Choroid plexus epithelial cell (primary cell): ENCODE measurements around the gene LTK.

Experiments used
- DNase-seq: peaks from one replicate; pipeline ENCODE4 v3.0.0-alpha.2; 2010; ENCODE audit warnings: low read depth
- H3K4me3 ChIP-seq: 2 replicates; pipeline ENCODE4 v1.5.1; 2011; ENCODE audit warnings: low read depth, mild to moderate bottlenecking, control low read depth, low read length, moderate library complexity
- TF ChIP-seq, protein P1 (sequence below): conservative IDR thresholded peaks from 2 replicates; pipeline ENCODE4 v1.5.1; 2011; ENCODE audit warnings: low read depth, mild to moderate bottlenecking, control low read depth, inconsistent platforms, low read length, moderate library complexity

The LTK gene

DNA sequence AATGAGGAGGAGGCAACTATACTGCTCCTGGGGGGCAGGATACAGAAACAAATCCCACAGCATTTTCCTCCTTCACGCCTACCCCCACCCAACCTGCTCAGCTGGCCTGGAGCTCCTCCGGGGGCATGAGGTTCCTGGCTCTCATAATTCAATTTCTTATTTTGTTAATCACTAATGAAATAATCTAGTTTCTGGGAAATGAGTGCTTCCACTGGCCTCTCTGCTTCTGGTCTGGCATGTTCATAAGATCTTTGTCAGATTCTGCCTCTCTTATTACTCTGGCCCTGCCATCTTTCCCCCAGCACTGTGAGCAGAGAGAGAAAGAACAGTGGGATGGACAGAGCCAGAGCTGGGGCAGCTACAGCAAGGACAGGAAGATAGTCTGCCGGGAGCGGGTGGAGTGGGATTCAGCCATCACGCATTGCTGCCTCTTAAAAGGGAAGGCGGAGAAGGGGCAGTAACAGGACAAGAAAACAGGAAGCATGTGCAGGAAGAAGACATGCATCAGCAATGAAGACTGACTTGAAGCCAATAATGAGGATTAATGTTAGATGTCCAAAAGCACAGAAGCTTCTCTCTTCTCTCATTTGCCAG lies 16.8 kb upstream of the LTK start:
- TF ChIP-seq, protein P1, sequence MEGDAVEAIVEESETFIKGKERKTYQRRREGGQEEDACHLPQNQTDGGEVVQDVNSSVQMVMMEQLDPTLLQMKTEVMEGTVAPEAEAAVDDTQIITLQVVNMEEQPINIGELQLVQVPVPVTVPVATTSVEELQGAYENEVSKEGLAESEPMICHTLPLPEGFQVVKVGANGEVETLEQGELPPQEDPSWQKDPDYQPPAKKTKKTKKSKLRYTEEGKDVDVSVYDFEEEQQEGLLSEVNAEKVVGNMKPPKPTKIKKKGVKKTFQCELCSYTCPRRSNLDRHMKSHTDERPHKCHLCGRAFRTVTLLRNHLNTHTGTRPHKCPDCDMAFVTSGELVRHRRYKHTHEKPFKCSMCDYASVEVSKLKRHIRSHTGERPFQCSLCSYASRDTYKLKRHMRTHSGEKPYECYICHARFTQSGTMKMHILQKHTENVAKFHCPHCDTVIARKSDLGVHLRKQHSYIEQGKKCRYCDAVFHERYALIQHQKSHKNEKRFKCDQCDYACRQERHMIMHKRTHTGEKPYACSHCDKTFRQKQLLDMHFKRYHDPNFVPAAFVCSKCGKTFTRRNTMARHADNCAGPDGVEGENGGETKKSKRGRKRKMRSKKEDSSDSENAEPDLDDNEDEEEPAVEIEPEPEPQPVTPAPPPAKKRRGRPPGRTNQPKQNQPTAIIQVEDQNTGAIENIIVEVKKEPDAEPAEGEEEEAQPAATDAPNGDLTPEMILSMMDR, result no peak
- H3K4me3 ChIP-seq, result no peak overlapping the region
- DNase-seq, result no peak

DNA sequence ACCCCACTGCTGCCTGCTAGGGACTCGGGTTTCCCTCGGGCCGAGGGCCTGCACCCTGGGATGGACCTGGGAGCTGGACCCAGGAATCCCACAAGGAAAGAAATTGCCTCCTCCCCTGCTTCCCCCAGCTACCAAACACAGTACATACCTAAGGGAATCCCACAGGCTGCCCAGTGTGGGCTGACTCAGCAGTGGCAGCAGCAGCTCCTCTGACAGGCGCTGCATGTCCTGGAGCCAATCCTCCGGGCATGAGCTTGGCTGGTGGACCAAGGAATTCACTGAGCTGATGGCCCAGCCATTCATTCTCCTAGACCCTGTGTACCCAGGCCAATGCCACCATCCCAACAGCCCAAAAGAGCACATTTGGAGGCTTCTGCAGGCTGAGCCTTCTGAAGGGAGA lies 9.5 kb upstream of the LTK start:
- TF ChIP-seq, protein P1, result no peak
- peak; percentile 13 for DNase-seq
- no peak overlapping the region for H3K4me3 ChIP-seq

DNA sequence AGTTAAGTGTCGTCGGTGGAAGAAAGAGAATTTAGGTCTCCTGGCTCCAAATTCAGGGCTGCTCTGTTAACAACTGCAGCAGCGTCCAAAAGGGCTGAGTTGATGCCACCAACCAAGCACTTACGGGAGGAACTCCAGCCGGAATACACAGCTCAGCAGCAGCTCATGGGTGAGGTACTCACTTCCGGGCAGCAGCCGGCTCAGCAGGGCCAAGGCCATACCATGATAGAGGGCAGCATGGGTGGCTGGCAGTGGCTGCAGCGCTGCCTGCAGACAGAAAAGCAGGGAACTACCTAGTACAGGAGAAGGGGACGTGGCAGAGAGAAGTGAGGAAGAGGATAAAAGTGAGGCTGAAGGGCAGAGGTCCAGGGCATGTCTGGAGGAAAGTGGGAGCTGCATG lies 8.0 kb upstream of the LTK start:
- TF ChIP-seq, protein P1, result no peak
- no peak overlapping the region for H3K4me3 ChIP-seq
- no peak for DNase-seq

DNA sequence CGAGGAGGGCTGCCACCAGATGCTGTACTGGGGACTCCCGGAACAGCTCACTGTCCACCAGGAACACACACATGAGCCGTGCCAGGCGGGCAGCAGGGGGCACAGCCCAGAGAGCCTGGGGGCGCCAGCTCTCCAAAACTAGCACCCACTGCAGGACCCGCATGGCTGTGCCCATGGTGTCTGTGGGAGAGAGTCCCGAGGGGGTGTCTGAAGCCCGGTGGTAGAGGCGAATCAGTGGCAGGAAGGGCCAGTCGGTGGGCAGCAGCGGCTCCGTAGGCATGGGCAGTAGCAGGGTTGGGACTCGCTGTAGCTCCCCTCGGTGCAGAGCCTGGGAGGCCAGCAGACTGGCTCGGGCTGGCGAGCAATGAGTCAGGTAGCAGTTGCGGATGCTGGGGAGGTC lies 7.0 kb upstream of the LTK start:
- TF ChIP-seq, protein P1, result no peak
- no peak overlapping the region for H3K4me3 ChIP-seq
- no peak for DNase-seq

DNA sequence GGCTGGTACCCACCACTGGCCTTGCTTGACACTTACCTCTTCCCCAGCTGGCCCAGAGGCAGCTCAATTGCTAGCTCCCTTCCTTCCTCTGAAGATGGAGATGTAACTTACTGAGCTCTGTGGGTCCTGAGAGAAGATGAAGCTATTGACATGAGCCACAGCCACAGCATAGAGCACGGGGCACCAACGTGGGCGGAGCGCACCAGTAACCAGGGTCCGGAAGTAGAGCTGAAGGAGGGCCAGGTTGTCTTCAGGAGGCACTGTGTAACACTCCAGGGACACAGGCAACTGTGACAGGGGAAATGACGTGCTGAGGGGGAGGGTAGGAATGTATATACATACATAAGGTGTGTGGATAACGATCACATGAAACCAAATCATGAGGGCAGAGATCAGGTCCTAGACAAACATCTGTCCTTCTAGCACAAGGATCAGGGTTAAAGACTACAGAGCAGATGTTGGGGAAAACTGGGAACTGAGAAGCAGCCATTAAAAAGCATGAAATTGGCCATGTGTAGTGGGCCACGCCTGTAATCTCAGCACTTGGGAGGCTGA lies 4.3 kb upstream of the LTK start:
- TF ChIP-seq, protein P1, result no peak
- no peak for DNase-seq
- H3K4me3 ChIP-seq, result no peak overlapping the region

DNA sequence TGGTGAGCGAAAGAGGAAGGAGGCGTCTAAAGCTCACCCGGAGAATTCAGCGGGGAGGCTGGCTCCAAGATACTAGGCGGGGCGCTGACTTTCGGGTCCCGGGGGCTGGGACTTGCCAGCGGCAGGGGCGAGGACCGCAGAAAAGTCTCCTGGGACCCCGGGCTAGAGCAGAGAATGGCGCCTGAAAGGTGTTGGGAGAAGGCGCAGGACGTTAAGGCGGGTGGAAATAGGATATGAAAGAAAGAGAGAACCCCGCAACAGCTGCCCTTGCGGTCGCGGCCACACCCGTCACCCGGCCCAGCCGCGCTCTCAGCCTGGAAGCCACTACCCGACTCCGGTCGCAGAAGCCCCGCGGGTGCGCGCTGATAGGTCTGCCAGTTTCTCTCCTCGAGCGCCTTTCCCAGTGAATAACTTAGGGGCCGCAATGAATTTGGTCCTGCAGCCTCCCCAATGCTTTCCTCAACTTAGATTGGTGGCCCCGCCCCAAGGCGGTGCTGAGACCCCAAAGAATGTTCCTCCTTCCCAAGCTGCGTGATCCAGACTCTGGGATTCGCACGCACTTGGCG lies 604 bp downstream of the LTK start:
- no peak for DNase-seq
- peak overlapping the region; percentile 36 for H3K4me3 ChIP-seq
- TF ChIP-seq, protein P1, result no peak

DNA sequence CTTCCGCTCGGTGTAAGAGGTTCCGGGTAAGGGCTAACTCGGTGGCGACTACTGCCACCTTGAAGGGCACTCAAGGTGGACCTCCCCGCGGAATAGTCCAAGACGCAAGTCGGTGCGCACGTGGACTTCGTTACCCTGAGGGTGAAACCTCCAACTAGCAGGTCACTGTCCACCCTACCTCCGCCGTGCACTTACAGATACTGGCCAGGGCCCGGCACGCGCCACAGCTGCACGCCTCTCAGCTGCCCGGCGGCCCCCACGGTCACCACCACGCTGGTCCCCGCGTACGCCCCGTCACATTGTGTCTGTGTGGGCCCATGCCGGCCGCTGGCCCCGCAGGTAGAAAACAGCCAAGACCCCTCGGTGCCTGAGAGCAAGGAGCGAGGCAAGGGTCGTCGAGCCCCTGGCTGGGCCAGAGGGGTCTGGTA lies 1.1 kb downstream of the LTK start:
- no peak overlapping the region for H3K4me3 ChIP-seq
- DNase-seq, result no peak
- TF ChIP-seq, protein P1, result no peak
